K562 (cell line): ENCODE measurements around the gene LRRC8A. TPM values are rescaled to one million over a fixed set of nuclear protein-coding genes. Genes with fewer than 3 reads are reported as not detected.

ENCODE experiments used
- ETV1 ChIP-seq: fragments of 450-650 bp; conservative IDR thresholded peaks from 2 replicates; pipeline ENCODE4 v1.6.1; 2016; ENCODE audit warnings: missing genetic modification characterization, control low read depth, low read depth, missing compliant biosample characterization
- FOXP1 ChIP-seq: sonication (generic); formaldehyde crosslinking; IDR thresholded peaks from 2 replicates; pipeline ENCODE4 v1.8.0; 2022; ENCODE audit warnings: mild to moderate bottlenecking, missing genetic modification reagents
- NRF1 ChIP-seq, 2 experiments: fragments of 450-650 bp; IDR thresholded peaks in 1 of 2; conservative IDR thresholded peaks in 1 of 2; 2 replicates each; pipeline ENCODE4 v1.6.1; 2014; ENCODE audit warnings: mild to moderate bottlenecking in 2 of 2
- SNIP1 ChIP-seq: fragments of 450-650 bp; IDR thresholded peaks from 2 replicates; pipeline ENCODE4 v1.7.1; 2017; ENCODE audit warnings: low read depth, mild to moderate bottlenecking
- YY1 ChIP-seq, 3 experiments: IDR thresholded peaks; 2 replicates each; pipeline ENCODE4 v1.6.1; 2011; ENCODE audit warnings: low read length in 2 of 3, mild to moderate bottlenecking in 2 of 3, moderate library complexity in 2 of 3, borderline replicate concordance in 1 of 3, control low read depth in 1 of 3, low read depth in 1 of 3; ENCODE audit not compliant: insufficient read depth in 3 of 3, insufficient replicate concordance in 2 of 3, control insufficient read depth in 1 of 3, insufficient read length in 1 of 3; ENCODE audit errors: extremely low read depth in 1 of 3
- ZEB2 ChIP-seq: fragments of 450-650 bp; IDR thresholded peaks from 2 replicates; pipeline ENCODE4 v1.6.1; 2016
- polyA plus RNA-seq, 8 experiments: library from polyadenylated mRNA; depleted of rRNA in 4 of 8; stranded (reverse) in 5 of 8; unstranded in 3 of 8; fragments of >200 nt; fragmentation: Nextera tagmentation in 2 of 8; fragmentation: Illumina TruSeq in 1 of 8; extraction: Ambion mirVana in 2 of 8; extraction: Trizol in 1 of 8; gene quantifications; 2 replicates each; pipeline versions ENCODE4 v1.2.1 to v1.2.3, GENCODE V29; 2011 to 2014; ENCODE audit warnings: inconsistent platforms in 1 of 8, missing spikeins in 1 of 8
- total RNA-seq, 7 experiments: library from RNA; depleted of rRNA in 6 of 7; stranded (reverse); fragments of >200 nt in 6 of 7; fragmentation: Illumina TruSeq in 2 of 7; extraction: Trizol in 2 of 7; gene quantifications; 2 replicates each; pipeline versions ENCODE4 v1.2.1 to v1.2.3, GENCODE V29; 2011 to 2021; ENCODE audit warnings: low replicate concordance in 1 of 7
- TF ChIP-seq, protein P1 (sequence below), 2 experiments: fragments of 450-650 bp; formaldehyde crosslinking in 1 of 2; IDR thresholded peaks; 2 replicates each; pipeline versions ENCODE4 v1.4.0 to v1.6.1; 2014 to 2020; ENCODE audit warnings: mild to moderate bottlenecking in 2 of 2, borderline replicate concordance in 1 of 2, low read depth in 1 of 2
- TF ChIP-seq, protein P2 (sequence below): sonication (generic); formaldehyde crosslinking; IDR thresholded peaks from 2 replicates; pipeline ENCODE4 v1.8.0; 2022; ENCODE audit warnings: missing genetic modification reagents, mild to moderate bottlenecking, moderate library complexity, borderline replicate concordance

The LRRC8A gene
- total and polyA plus RNA-seq, 9 of the 15 experiments (the other 6 are each of a cell fraction or from before 2014, with no cell fraction given) = 2.9 to 24.7 (median 8.9) TPM

DNA sequence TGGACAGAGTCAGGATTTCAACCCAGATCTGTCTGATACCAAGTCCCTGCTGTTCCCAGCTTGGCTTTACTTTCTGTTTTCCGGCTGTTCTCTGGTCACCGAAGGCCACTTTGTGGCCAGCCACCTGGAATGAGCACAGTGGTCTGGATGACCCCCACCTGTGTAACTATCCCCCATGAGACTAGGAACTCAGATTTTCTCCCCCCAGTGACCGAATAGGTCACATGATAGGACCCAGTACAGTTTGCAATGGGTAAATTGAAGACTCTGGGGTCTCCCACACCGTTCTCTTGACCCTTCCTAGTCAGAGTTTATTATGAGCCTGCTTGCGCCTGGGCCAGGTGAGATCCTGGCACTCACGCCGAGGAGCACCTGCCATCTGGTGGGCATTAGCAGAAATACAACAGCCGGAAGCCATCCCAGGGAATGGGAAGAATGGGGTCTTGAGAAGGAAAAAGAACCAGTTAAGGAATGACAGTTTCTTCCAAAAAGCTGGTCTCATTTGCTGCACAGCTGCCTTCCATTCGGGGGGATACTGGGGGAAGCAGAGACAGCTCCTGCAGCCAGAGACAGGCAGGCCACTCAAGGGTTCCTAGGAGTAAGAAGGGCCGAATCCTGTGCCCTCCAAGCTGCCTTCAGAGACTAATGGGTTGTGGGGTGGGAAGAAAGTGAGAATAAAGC, 45.9 kb downstream of the LRRC8A start (continued):
- TF ChIP-seq, protein P1, sequence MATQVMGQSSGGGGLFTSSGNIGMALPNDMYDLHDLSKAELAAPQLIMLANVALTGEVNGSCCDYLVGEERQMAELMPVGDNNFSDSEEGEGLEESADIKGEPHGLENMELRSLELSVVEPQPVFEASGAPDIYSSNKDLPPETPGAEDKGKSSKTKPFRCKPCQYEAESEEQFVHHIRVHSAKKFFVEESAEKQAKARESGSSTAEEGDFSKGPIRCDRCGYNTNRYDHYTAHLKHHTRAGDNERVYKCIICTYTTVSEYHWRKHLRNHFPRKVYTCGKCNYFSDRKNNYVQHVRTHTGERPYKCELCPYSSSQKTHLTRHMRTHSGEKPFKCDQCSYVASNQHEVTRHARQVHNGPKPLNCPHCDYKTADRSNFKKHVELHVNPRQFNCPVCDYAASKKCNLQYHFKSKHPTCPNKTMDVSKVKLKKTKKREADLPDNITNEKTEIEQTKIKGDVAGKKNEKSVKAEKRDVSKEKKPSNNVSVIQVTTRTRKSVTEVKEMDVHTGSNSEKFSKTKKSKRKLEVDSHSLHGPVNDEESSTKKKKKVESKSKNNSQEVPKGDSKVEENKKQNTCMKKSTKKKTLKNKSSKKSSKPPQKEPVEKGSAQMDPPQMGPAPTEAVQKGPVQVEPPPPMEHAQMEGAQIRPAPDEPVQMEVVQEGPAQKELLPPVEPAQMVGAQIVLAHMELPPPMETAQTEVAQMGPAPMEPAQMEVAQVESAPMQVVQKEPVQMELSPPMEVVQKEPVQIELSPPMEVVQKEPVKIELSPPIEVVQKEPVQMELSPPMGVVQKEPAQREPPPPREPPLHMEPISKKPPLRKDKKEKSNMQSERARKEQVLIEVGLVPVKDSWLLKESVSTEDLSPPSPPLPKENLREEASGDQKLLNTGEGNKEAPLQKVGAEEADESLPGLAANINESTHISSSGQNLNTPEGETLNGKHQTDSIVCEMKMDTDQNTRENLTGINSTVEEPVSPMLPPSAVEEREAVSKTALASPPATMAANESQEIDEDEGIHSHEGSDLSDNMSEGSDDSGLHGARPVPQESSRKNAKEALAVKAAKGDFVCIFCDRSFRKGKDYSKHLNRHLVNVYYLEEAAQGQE (IDR thresholded peaks at IDR 0.05; ENCODE audit: borderline replicate concordance) = peak; percentile 86
- TF ChIP-seq, protein P1 (CRISPR knock-in tag; IDR thresholded peaks at IDR 0.05; ENCODE audit: low read depth) = no peak
- TF ChIP-seq YY1 (IDR thresholded peaks at IDR 0.05; ENCODE audit: borderline replicate concordance in 1 of 3, control insufficient read depth in 1 of 3, extremely low read depth in 1 of 3, insufficient read depth in 3 of 3, insufficient read length in 1 of 3, insufficient replicate concordance in 2 of 3, low read depth in 1 of 3, low read length in 2 of 3) = peak in 1 of 3 experiments; percentile 16
- peak in 1 of 2 experiments; percentile 11; a peak in 1 of 4 replicates for TF ChIP-seq NRF1 (conservative IDR thresholded peaks at IDR 0.05 in 1 of 2, IDR thresholded peaks at IDR 0.05 in 1 of 2)
- peak; percentile 57; the same call in 1 of the 2 replicates for TF ChIP-seq ETV1 (tag)
- no peak for TF ChIP-seq FOXP1 (CRISPR knock-in tag)
- TF ChIP-seq, protein P2, sequence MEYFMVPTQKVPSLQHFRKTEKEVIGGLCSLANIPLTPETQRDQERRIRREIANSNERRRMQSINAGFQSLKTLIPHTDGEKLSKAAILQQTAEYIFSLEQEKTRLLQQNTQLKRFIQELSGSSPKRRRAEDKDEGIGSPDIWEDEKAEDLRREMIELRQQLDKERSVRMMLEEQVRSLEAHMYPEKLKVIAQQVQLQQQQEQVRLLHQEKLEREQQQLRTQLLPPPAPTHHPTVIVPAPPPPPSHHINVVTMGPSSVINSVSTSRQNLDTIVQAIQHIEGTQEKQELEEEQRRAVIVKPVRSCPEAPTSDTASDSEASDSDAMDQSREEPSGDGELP (CRISPR knock-in tag) = peak; percentile 51; the same call in 1 of the 2 replicates
- TF ChIP-seq SNIP1 = no peak
- 0 out of 2 replicates have a peak, but pooled peaks have one; percentile 17 for TF ChIP-seq ZEB2
